Liver (tissue), 9 donors: ENCODE results near the gene KCNJ4. TPM values are rescaled to one million over a fixed set of nuclear protein-coding genes. Genes with fewer than 3 reads are reported as not detected.

Experiments
- DNase-seq: peaks from one replicate; pipeline ENCODE4 v3.0.0-alpha.2; 2017; ENCODE audit warnings: low spot score
- H3K27ac ChIP-seq, 2 donors: one replicate each; pipeline ENCODE4 v1.7.0; 2013; ENCODE audit warnings: inconsistent platforms in 2 of 2, low read length in 2 of 2, control low read depth in 1 of 2, low read depth in 1 of 2, mild to moderate bottlenecking in 1 of 2
- H3K27me3 ChIP-seq, 4 donors: one replicate each; pipeline versions ENCODE4 v1.6.1 to v1.7.0; 2013; ENCODE audit warnings: low read length in 3 of 4, inconsistent platforms in 1 of 4, mild to moderate bottlenecking in 1 of 4, moderate library complexity in 1 of 4; ENCODE audit not compliant: control insufficient read depth in 4 of 4, insufficient read depth in 4 of 4
- H3K36me3 ChIP-seq, 4 donors: one replicate each; pipeline versions ENCODE4 v1.6.1 to v1.7.0; 2013; ENCODE audit warnings: low read length in 3 of 4, mild to moderate bottlenecking in 3 of 4, low read depth in 1 of 4, moderate library complexity in 1 of 4; ENCODE audit not compliant: control insufficient read depth in 4 of 4, insufficient read depth in 3 of 4
- H3K4me1 ChIP-seq, 4 donors: one replicate each; pipeline versions ENCODE4 v1.6.1 to v1.7.0; 2013; ENCODE audit warnings: low read length in 3 of 4, mild to moderate bottlenecking in 3 of 4, moderate library complexity in 1 of 4; ENCODE audit not compliant: control insufficient read depth in 4 of 4, insufficient read depth in 4 of 4
- H3K4me3 ChIP-seq, 3 donors: one replicate each; pipeline versions ENCODE4 v1.6.1 to v1.7.0; 2013; ENCODE audit warnings: low read length in 3 of 3, control low read depth in 1 of 3, low read depth in 1 of 3, mild to moderate bottlenecking in 1 of 3
- H3K9ac ChIP-seq, 2 donors: one replicate each; pipeline ENCODE4 v1.7.0; 2013; ENCODE audit warnings: low read length in 2 of 2, mild to moderate bottlenecking in 2 of 2, moderate library complexity in 2 of 2, control low read depth in 1 of 2, low read depth in 1 of 2
- H3K9me3 ChIP-seq, 4 donors: one replicate each; pipeline versions ENCODE4 v1.6.1 to v1.7.0; 2013; ENCODE audit warnings: low read length in 3 of 4; ENCODE audit not compliant: control insufficient read depth in 4 of 4
- EGR1 ChIP-seq, 2 donors: IDR thresholded peaks; 2 replicates each; pipeline ENCODE4 v1.6.1; 2016 to 2018; ENCODE audit warnings: antibody characterized with exemption in 2 of 2, low read depth in 2 of 2
- FOXA1 ChIP-seq: IDR thresholded peaks from 2 replicates; pipeline ENCODE4 v1.6.1; 2016; ENCODE audit warnings: antibody characterized with exemption
- FOXA2 ChIP-seq: IDR thresholded peaks from 2 replicates; pipeline ENCODE4 v1.6.1; 2016; ENCODE audit warnings: antibody characterized with exemption
- GABPA ChIP-seq, 2 donors: IDR thresholded peaks in 1 of 2; conservative IDR thresholded peaks in 1 of 2; 2 replicates each; pipeline ENCODE4 v1.6.1; 2016; ENCODE audit warnings: antibody characterized with exemption in 2 of 2, mild to moderate bottlenecking in 1 of 2, moderate library complexity in 1 of 2
- HNF4A ChIP-seq, 2 donors: conservative IDR thresholded peaks; 2 replicates each; pipeline ENCODE4 v1.6.1; 2016; ENCODE audit warnings: antibody characterized with exemption in 2 of 2, mild to moderate bottlenecking in 2 of 2
- HNF4G ChIP-seq: IDR thresholded peaks from 2 replicates; pipeline ENCODE4 v1.6.1; 2016; ENCODE audit warnings: antibody characterized with exemption
- NR2F2 ChIP-seq: IDR thresholded peaks from 2 replicates; pipeline ENCODE4 v1.6.1; 2016; ENCODE audit warnings: antibody characterized with exemption
- RAD21 ChIP-seq, 2 donors: IDR thresholded peaks; 2 replicates each; pipeline ENCODE4 v1.6.1; 2016; ENCODE audit warnings: antibody characterized with exemption in 2 of 2, mild to moderate bottlenecking in 2 of 2
- REST ChIP-seq: IDR thresholded peaks from 2 replicates; pipeline ENCODE4 v1.6.1; 2016; ENCODE audit warnings: antibody characterized with exemption, mild to moderate bottlenecking
- RXRA ChIP-seq, 2 donors: IDR thresholded peaks; 2 replicates each; pipeline ENCODE4 v1.6.1; 2017 to 2018; ENCODE audit warnings: antibody characterized with exemption in 2 of 2, mild to moderate bottlenecking in 1 of 2
- SP1 ChIP-seq: IDR thresholded peaks from 2 replicates; pipeline ENCODE4 v1.6.1; 2018; ENCODE audit warnings: antibody characterized with exemption, mild to moderate bottlenecking
- WGBS: extraction: QIAGEN DNeasy Blood & Tissue Kit; methylation state at CpG from one replicate; pipeline ENCODE4 v1.1.7; 2013; 5-methylcytosine and 5-hydroxymethylcytosine counted together
- polyA plus RNA-seq, 2 donors: library from polyadenylated mRNA; stranded (reverse) in 1 of 2; unstranded in 1 of 2; fragments of 200-250 nt in 1 of 2; fragments of >200 nt in 1 of 2; fragmentation: Nextera tagmentation in 1 of 2; extraction: Ambion mirVana in 1 of 2; gene quantifications; one replicate each; pipeline versions ENCODE4 v1.2.1 to v1.2.3, GENCODE V29; 2013 to 2015
- total RNA-seq, 2 donors: library from RNA; depleted of rRNA; stranded (reverse); fragments of >200 nt; gene quantifications; one replicate each; pipeline ENCODE4 v1.2.3, GENCODE V29; 2014
- TF ChIP-seq, protein P1 (sequence below): IDR thresholded peaks from 2 replicates; pipeline ENCODE4 v1.6.1; 2016; ENCODE audit warnings: antibody characterized with exemption
- TF ChIP-seq, protein P2 (sequence below): fragments of 150-350 bp; IDR thresholded peaks from 2 replicates; pipeline ENCODE4 v1.5.1; 2017; ENCODE audit warnings: improper control_type of control experiment, low read depth, low read length; ENCODE audit not compliant: missing input control
- TF ChIP-seq, protein P3 (sequence below): IDR thresholded peaks from 2 replicates; pipeline ENCODE4 v1.6.1; 2016; ENCODE audit warnings: antibody characterized with exemption
- donor health status: healthy.
- donor health status: healthy.
- donor health status: healthy.
- donor health status: healthy.
- donor health status: healthy.

KCNJ4 gene
- total and polyA plus RNA-seq, 4 donors: 0.05 TPM; not detected in 3

DNA sequence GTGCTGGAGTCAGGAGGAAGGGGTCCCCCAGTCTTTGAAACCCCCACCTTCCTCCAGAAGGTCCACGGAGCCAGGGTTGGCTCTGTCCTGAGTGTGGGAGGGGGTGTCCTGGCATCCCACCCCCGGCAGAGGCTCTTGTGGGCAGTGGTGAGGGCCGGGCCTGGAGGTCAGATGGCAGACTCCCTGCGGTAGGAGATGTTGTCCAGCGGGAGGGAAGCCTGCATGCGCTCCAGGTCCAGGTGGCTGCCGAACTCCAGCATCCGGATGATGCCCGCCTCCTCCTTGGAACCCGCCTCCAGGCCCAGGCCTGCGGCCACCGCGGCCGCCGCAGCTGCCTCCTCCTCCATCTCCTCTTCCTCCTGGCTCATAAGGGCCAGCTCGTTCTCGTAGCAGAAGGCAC, 28.4 kb downstream of the KCNJ4 start:
- no peak for DNase-seq
- Histone ChIP-seq H3K9me3 (no peaks in the 10 kb centered on the region), H3K4me3 (no peak overlapping the region), H3K27ac (no peak overlapping the region), H3K9ac (no peak overlapping the region), H3K27me3 (no peaks in the 10 kb centered on the region), H3K36me3 (no peaks in the 10 kb centered on the region), H3K4me1 (peaks cover 12 to 28% (median 18%) of the 10 kb centered on the region in 4 donors)
- TF ChIP-seq NR2F2 (no peak), RAD21 (IDR thresholded peaks at IDR 0.05) (no peak), FOXA1 (no peak), EGR1 (IDR thresholded peaks at IDR 0.05; ENCODE audit: low read depth in 2 of 2) (no peak), FOXA2 (no peak), RXRA (IDR thresholded peaks at IDR 0.05) (no peak), GABPA (IDR thresholded peaks at IDR 0.05 in 1 of 2, conservative IDR thresholded peaks at IDR 0.05 in 1 of 2) (no peak), HNF4G (no peak), REST (no peak), SP1 (no peak)
- TF ChIP-seq, protein P1, sequence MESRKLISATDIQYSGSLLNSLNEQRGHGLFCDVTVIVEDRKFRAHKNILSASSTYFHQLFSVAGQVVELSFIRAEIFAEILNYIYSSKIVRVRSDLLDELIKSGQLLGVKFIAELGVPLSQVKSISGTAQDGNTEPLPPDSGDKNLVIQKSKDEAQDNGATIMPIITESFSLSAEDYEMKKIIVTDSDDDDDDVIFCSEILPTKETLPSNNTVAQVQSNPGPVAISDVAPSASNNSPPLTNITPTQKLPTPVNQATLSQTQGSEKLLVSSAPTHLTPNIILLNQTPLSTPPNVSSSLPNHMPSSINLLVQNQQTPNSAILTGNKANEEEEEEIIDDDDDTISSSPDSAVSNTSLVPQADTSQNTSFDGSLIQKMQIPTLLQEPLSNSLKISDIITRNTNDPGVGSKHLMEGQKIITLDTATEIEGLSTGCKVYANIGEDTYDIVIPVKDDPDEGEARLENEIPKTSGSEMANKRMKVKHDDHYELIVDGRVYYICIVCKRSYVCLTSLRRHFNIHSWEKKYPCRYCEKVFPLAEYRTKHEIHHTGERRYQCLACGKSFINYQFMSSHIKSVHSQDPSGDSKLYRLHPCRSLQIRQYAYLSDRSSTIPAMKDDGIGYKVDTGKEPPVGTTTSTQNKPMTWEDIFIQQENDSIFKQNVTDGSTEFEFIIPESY: no peak
- TF ChIP-seq, protein P2, sequence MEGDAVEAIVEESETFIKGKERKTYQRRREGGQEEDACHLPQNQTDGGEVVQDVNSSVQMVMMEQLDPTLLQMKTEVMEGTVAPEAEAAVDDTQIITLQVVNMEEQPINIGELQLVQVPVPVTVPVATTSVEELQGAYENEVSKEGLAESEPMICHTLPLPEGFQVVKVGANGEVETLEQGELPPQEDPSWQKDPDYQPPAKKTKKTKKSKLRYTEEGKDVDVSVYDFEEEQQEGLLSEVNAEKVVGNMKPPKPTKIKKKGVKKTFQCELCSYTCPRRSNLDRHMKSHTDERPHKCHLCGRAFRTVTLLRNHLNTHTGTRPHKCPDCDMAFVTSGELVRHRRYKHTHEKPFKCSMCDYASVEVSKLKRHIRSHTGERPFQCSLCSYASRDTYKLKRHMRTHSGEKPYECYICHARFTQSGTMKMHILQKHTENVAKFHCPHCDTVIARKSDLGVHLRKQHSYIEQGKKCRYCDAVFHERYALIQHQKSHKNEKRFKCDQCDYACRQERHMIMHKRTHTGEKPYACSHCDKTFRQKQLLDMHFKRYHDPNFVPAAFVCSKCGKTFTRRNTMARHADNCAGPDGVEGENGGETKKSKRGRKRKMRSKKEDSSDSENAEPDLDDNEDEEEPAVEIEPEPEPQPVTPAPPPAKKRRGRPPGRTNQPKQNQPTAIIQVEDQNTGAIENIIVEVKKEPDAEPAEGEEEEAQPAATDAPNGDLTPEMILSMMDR: no peak
- TF ChIP-seq, protein P3, sequence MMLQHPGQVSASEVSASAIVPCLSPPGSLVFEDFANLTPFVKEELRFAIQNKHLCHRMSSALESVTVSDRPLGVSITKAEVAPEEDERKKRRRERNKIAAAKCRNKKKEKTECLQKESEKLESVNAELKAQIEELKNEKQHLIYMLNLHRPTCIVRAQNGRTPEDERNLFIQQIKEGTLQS: no peak
- WGBS: 91% methylated on average over 17 of the region's 17 CpGs

- TF ChIP-seq GABPA (IDR thresholded peaks at IDR 0.05 in 1 of 2, conservative IDR thresholded peaks at IDR 0.05 in 1 of 2): no peak
- peak; percentile 33 to 39 for TF ChIP-seq HNF4A (conservative IDR thresholded peaks at IDR 0.05)
- no peak for DNase-seq
- H3K27ac ChIP-seq: no peak overlapping the region
Observed at GRCh38 chr22:38424525-38425080, 30.4 kb downstream of the KCNJ4 start.

More at GRCh38 chr22:38424525-38425080, 30.4 kb downstream of the KCNJ4 start:
- H3K9me3 ChIP-seq: no peaks in the 10 kb centered on the region
- H3K9ac ChIP-seq: no peak overlapping the region
- peaks cover 12 to 31% (median 20%) of the 10 kb centered on the region in 4 donors for H3K4me1 ChIP-seq
- no peak overlapping the region for H3K4me3 ChIP-seq
- WGBS: 70% methylated on average over 12 of the region's 12 CpGs
- no peaks in the 10 kb centered on the region for H3K36me3 ChIP-seq
- H3K27me3 ChIP-seq: no peaks in the 10 kb centered on the region
